Panc1 (cell line): ENCODE data around the gene CUX1. TPM values are rescaled to one million over a fixed set of nuclear protein-coding genes. Genes with fewer than 3 reads are reported as not detected.

Source experiments
- ATAC-seq: fragments of 200-7000 bp; cut with Tn5 transposase; 2 replicates; pipeline ENCODE4 v1.9.1; 2020; ENCODE audit warnings: mild to moderate bottlenecking, moderate library complexity
- BruUV-seq: library from RNA; stranded (reverse); fragments of 400-500 nt; replicated peaks from 2 replicates; lab custom pipeline; 2021; lab: Mats Ljungman, UMichigan
- CTCF ChIA-PET: fragments of 300-600 bp; sonication (Branson Sonifier 250); formaldehyde crosslinking; loops from one replicate; lab custom pipeline; 2022; ENCODE audit warnings: antibody characterized with exemption; lab: Charles Lee
- POLR2A ChIA-PET: fragments of 300-600 bp; sonication (Branson Sonifier 250); formaldehyde crosslinking; loops from one replicate; lab custom pipeline; 2022; ENCODE audit warnings: antibody characterized with exemption; lab: Charles Lee
- DNase-seq: peaks from one replicate; pipeline ENCODE4 v3.0.0-alpha.2; 2010; ENCODE audit warnings: low read depth, low spot score
- H3K27ac ChIP-seq: 2 replicates; pipeline ENCODE4 v1.5.1; 2011; ENCODE audit warnings: mild to moderate bottlenecking, low read length, inconsistent platforms
- H3K27me3 ChIP-seq: fragments of 200-500 bp; sonication (Bioruptor generic); 2 replicates; pipeline ENCODE4 v1.6.0; 2014; ENCODE audit warnings: low read length, inconsistent platforms; ENCODE audit not compliant: control insufficient read depth, insufficient read depth
- H3K36me3 ChIP-seq: fragments of 200-500 bp; sonication (Bioruptor generic); 2 replicates; pipeline ENCODE4 v1.5.1; 2014; ENCODE audit warnings: inconsistent platforms, mild to moderate bottlenecking, low read length, moderate library complexity; ENCODE audit not compliant: control insufficient read depth, insufficient read depth
- H3K4me1 ChIP-seq: 2 replicates; pipeline ENCODE4 v1.5.1; 2011; ENCODE audit warnings: inconsistent platforms, mild to moderate bottlenecking, low read length, moderate library complexity; ENCODE audit not compliant: control insufficient read depth, insufficient read depth
- H3K4me3 ChIP-seq, 2 experiments: 2 replicates each; pipeline ENCODE4 v1.5.1; 2011 to 2012; ENCODE audit warnings: low read depth in 2 of 2, low read length in 2 of 2, mild to moderate bottlenecking in 2 of 2, inconsistent platforms in 1 of 2, moderate library complexity in 1 of 2
- H3K9me3 ChIP-seq: fragments of 200-500 bp; sonication (Bioruptor generic); 2 replicates; pipeline ENCODE4 v1.5.1; 2014; ENCODE audit warnings: low read depth, mild to moderate bottlenecking, inconsistent platforms, low read length, moderate library complexity; ENCODE audit not compliant: control insufficient read depth, insufficient read depth
- CTCF ChIP-seq: fragments of 450-650 bp; IDR thresholded peaks from 2 replicates; pipeline ENCODE4 v1.5.1; 2017; ENCODE audit warnings: mild to moderate bottlenecking
- POLR2AphosphoS5 ChIP-seq: IDR thresholded peaks from 2 replicates; pipeline ENCODE4 v1.6.1; 2012; ENCODE audit warnings: mild to moderate bottlenecking, low read depth, low read length, moderate library complexity
- REST ChIP-seq, 2 experiments: IDR thresholded peaks; 2 replicates each; pipeline ENCODE4 v1.6.1; 2011 to 2012; ENCODE audit warnings: low read depth in 2 of 2, control low read depth in 1 of 2, low read length in 1 of 2, mild to moderate bottlenecking in 1 of 2, moderate library complexity in 1 of 2; ENCODE audit not compliant: insufficient read depth in 1 of 2
- SIN3A ChIP-seq: IDR thresholded peaks from 2 replicates; pipeline ENCODE4 v1.6.1; 2012; ENCODE audit warnings: low read depth, mild to moderate bottlenecking, low read length, moderate library complexity, borderline replicate concordance; ENCODE audit not compliant: insufficient read depth
- TCF7L2 ChIP-seq: IDR thresholded peaks from 2 replicates; pipeline ENCODE4 v1.6.1; 2011; ENCODE audit warnings: mild to moderate bottlenecking, low read depth, low read length, inconsistent platforms
- in situ Hi-C: cut with HindIII; loops from 2 replicates; pipeline ENCODE4 v1.10.0; 2016; ENCODE audit warnings: low sequenced_read_pairs, low pct_unique_long_range_greater_than_20kb
- intact Hi-C: fragments of 100-400 bp; cut with micrococcal nuclease; formaldehyde crosslinking; loops from one replicate; pipeline ENCODE4 v1.10.0; 2022; ENCODE audit not compliant: unreplicated experiment
- total RNA-seq: library from RNA; stranded (reverse); gene quantifications from one replicate; pipeline ENCODE4 v1.2.1, GENCODE V29; 2021; ENCODE audit not compliant: unreplicated experiment

CUX1 gene
- total RNA-seq, 1 experiment from 2014 or later, result 50.9 TPM

GRCh38 chr7:102072636-102073209, 255.3 kb downstream of the CUX1 start:
- intact Hi-C loops, result no loop called here
- BruUV-seq, result TSS peak; percentile 40
- Histone ChIP-seq H3K4me1 (no peaks in the 10 kb centered on the region), H3K36me3 (no peaks in the 10 kb centered on the region), H3K27ac (no peak overlapping the region), H3K27me3 (no peaks in the 10 kb centered on the region), H3K9me3 (no peaks in the 10 kb centered on the region), H3K4me3 (no peak overlapping the region)
- TF ChIP-seq SIN3A, result no peak
- no peak for TF ChIP-seq TCF7L2
- no peak for TF ChIP-seq CTCF
- TF ChIP-seq POLR2AphosphoS5, result no peak
- TF ChIP-seq REST (IDR thresholded peaks at IDR 0.05; ENCODE audit: insufficient read depth in 1 of 2, low read depth in 2 of 2, low read length in 1 of 2), result no peak
- ATAC-seq, result no peak
- CTCF ChIA-PET, result no interaction called here
- in situ Hi-C loops, result no loop called here
- POLR2A ChIA-PET, result no interaction called here
- no peak for DNase-seq

- Histone ChIP-seq H3K27me3 (no peaks in the 10 kb centered on the region), H3K9me3 (no peaks in the 10 kb centered on the region), H3K4me3 (no peak overlapping the region), H3K4me1 (no peaks in the 10 kb centered on the region), H3K27ac (no peak overlapping the region), H3K36me3 (no peaks in the 10 kb centered on the region)
- ChIA-PET CTCF (no interaction called here), POLR2A (no interaction called here)
- in situ Hi-C loops, result no loop called here
- intact Hi-C loops, result no loop called here
- no peak for DNase-seq
- BruUV-seq, result no TSS peak
- TF ChIP-seq SIN3A, result no peak
- TF ChIP-seq CTCF, result no peak
- TF ChIP-seq POLR2AphosphoS5, result no peak
- no peak for TF ChIP-seq REST (IDR thresholded peaks at IDR 0.05; ENCODE audit: insufficient read depth in 1 of 2, low read depth in 2 of 2, low read length in 1 of 2)
- TF ChIP-seq TCF7L2, result no peak
- ATAC-seq, result no peak
Observed at GRCh38 chr7:102073931-102074880, 256.8 kb downstream of the CUX1 start.
